Measurements from ENCODE around the gene HIPK4.

DNA sequence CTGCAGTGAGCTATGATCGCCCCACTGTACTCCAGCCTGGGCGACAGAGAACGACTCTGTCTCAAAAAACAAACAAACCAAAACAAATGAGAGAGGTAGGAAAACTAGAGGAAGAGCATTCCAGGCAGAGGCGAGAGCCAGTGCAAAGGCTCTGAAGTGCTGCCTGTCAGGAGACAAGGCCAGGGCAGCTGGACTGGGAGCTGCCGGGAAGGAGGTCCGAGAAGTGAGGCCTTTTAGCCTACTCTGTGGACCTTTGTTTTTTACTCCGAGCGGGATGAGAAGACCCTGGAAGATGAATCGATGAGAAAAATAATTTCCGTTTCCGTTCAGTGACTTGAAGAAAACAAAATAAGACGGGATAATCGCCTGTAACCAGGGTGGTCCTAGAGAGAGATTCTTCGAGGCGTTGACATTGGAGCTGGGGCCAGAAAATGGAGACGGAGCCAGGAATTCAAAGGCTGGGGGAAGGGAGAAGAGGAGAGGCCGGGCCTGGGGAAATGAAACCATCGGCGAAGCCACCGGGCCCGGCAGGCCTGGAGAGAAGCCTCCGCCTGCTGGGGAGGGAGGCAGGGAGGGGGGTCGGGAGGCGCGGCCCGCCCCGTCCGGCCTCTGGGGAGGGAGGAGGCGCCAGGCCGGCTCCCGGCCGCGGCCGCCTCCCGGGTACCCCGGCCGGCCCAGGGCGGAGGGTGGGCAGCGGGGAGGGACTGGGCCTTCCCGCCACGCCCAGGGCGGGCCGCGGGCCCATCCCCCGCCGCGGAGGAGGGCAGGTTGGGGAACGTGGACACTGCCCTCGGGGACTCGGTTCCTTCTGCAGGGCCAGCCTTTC, 43.6 kb upstream of the HIPK4 start:
- TF ChIP-seq, protein P1, sequence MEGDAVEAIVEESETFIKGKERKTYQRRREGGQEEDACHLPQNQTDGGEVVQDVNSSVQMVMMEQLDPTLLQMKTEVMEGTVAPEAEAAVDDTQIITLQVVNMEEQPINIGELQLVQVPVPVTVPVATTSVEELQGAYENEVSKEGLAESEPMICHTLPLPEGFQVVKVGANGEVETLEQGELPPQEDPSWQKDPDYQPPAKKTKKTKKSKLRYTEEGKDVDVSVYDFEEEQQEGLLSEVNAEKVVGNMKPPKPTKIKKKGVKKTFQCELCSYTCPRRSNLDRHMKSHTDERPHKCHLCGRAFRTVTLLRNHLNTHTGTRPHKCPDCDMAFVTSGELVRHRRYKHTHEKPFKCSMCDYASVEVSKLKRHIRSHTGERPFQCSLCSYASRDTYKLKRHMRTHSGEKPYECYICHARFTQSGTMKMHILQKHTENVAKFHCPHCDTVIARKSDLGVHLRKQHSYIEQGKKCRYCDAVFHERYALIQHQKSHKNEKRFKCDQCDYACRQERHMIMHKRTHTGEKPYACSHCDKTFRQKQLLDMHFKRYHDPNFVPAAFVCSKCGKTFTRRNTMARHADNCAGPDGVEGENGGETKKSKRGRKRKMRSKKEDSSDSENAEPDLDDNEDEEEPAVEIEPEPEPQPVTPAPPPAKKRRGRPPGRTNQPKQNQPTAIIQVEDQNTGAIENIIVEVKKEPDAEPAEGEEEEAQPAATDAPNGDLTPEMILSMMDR (conservative IDR thresholded peaks at IDR 0.05; ENCODE audit: low read depth, low read length) = no peak
- no peak for TF ChIP-seq EZH2 (IDR thresholded peaks at IDR 0.05; ENCODE audit: borderline replicate concordance, low read depth, low read length, poor library complexity, severe bottlenecking)
